GM21360 (cell line): ENCODE measurements around the gene GTF3C4.

Experiments
- ATAC-seq: cut with Tn5 transposase; IDR thresholded peaks from one replicate; pipeline ENCODE4 v1.9.1; 2021; ENCODE audit warnings: mild to moderate bottlenecking, moderate library complexity; ENCODE audit not compliant: unreplicated experiment

The GTF3C4 gene

DNA sequence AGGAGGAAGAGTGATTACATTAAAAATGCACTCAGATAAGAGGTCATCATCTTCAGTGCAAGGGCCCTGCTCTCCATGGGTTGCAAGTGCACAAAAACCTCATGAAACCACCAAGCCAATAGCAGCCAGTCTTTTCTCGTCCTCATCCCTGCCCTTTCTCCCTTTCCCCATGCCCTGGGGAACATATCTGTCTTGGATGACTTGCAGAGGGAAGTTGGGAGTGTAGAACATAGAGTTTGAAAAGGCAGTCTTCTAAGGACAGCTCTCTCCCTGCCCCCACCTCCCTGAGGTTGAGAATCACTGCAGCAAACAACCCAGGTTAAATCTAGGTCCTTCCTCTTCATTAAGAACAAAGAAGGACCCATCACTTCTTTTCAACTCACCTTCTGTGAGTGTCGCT, 22.5 kb upstream of the GTF3C4 start:
- ATAC-seq, result no peak

DNA sequence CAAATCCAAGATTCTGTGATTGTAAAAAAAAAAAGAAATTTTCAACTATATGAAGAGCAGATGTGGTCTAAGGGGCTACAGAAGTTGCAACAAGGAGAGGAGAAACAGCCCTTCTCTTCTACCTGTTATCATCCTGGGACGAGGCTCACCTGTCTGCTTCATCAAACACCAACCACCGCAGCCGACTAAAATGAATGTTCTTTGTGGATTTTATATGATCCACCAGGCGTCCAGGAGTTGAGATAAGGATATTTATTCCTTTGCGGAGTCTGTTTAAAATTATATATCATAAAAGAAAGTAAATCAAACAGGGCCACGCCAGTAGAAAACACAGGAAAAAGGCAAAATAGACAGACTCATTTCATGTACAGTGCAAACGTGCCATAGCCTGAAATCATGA, 22.0 kb upstream of the GTF3C4 start:
- no peak for ATAC-seq

DNA sequence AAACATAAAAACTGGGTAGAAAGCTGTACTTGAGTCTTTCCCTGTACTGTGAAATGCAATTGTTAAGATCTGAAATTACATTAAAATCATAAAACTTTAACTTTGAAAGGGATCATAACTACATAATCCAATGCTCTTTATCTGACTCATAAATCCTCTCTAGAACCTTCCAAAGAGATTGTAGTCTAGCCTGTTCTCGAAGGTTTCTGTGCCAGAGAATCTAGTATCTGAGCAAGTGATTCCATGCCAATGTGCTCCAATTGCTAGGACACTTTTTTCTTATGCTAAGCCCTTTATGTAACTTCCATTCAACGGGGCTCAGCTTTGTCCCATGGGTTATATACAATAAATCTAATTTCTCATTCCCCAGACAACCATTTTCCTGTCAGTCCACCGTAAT, 21.6 kb upstream of the GTF3C4 start:
- no peak for ATAC-seq

DNA sequence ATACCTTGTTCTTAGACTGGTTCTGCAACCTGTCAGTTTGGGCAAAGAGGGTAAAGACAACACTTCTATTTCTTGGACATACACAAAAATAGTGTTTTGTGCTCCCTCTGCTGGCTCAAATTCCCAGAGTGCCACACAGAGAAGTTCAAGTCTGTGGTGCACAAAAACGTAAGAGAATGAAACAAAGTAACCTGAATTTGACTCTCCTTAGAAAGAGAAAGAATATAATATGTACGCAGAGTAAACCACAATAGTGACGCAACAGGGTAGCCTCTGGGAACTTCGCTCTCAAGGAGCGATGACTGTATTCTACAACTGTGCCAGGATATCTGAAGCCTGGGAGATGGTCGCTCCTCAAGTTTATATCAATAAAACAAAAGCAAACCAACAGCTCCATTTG, 19.0 kb upstream of the GTF3C4 start:
- ATAC-seq, result no peak

DNA sequence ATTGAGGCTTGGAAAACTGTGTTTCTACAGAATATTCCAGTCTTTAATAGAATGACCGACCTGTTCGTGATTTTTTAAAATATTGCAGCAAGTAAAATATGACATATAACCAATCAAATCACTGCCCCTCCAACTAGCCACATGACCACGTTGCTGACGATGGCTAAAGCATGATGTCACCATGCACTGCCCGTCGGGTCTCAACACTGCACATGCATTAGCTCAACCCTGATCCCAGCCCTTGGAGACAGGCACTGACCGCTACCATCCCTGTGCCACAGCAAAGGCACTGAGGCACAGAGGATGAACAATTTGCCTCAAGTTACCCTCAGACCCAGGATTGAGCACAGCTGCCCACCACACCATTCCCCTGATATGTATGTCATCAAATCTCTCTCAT, 14.0 kb upstream of the GTF3C4 start:
- ATAC-seq, result no peak

DNA sequence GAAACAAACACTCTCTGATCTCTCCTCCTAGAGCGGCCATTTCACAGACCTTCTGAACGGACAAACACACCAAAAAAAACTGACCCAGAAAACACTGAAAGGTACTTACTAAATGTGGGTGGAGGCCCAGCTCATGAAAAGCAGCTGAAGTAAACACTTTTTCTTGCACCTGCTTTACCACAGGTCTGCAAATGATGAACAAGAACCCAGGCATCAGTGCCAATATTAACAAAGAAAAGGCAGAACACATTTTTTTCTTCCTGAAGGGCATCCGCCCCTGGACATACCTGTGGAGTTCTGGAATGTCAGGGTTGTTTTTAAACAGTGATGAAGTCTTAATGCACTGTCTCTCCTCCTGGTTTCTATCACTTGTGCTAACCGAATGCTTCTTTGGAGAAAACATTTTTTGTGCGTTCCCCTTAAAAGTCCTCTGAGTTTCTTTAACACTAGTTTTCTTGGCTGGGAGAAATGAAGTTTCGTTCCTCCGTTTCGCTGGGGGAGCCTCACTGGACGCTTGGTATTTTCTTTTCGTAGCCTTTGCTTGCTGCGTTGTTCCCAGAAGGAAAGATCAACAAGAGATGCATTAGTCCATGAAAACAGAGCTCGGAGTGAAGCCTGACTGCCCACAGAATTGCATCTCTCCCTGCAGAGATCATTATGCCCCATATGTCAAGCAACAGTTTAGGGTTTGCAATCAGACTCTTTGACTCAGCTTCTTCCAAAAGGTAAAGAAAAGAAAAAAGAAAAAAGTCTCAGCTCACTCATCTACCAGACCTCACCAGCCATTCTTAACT, 7.9 kb upstream of the GTF3C4 start:
- no peak for ATAC-seq

DNA sequence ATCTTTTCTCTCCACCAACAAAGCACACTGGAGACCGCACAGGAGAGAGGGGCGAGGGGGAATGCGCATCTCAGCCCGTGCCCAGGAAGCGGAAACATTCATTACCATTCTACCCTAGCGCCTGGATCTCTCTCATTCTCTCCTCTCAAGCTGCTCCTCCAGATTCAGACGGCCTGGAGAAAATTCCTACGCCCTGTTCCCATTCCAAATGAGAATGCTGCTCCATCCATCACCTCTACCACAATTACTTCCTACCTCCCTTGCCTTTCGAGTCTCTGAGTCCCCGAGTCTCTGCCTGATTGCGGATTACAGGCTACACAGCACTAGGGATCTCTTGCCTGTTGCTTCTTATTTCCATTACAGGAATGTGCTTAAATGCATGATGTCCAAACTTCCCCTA, 7.1 kb upstream of the GTF3C4 start:
- ATAC-seq, result no peak

DNA sequence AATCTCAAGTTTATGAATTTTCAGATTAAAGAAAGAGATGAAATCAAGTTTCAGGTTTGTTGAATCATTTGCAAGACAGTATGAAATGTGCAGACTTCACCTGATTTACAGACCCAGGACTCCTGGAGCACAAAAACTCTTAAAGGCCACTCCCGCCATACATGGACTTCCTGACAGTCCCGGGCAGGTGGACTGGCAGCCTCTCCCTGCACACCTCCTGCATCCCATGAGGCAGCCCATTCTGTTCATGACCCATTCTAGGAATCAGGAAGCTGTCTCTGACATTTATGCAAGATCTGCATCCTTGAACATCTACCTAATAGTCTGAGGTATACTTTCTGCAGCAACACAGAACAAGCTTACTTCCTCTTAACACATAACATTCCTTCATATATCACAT, 6.4 kb upstream of the GTF3C4 start:
- ATAC-seq, result no peak

DNA sequence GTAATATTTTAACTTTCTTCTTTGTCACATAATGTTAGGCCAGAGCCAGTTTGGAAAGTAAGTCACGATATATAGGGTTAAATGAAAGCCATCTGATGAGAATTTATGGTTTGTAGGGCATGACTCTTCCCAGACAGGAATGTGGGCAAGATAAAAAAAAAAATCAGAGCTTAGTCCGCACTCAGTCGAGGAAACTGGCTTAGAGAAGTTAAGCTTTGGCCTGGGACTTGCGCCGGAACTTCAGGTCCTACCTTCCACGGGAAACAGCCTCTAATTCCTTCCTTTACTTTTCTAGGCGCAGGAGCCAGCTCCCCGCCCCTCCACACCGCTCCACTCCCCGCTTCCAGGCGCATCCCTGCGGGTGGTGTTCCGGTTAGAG, 956 bp upstream of the GTF3C4 start:
- no peak for ATAC-seq

DNA sequence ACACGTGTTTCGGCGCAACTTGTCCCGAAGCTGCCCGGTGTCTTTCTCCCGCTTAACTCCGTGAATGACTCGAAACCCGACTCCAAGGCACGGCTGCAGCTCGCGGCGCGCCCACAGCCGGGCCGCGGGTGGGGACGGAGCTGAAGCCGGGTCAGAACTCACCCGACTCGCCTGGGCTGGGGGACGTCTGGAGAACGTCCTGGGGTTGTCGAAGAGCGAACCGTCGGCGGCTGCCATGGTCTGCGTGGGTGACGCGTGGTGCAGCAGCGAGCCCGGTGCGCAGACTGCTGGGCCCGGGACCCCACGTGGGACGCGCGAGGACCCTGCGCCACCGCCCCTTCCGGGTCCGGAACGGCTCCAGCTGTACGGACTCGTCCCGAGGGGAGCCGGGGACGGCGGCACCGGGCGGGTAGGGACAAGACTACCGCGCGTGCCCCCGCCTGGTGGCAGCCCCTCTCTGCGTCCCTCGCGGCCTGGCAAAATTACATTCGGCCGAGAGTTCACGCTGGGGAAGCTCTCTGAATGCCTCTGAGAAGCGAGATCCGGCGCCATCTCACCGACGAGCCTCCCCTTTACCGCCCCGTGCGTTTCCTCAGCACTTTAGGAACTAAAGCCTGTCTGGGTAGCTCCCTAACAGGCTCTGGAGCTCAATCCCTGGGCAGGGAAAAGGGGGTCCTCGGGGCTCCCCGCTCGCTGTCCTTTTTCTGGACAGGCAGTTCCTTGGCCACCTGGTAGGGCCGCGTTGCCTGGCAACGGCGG, 387 bp upstream of the GTF3C4 start, which contains the start of gene DDX31:
Gene DDX31 (minus strand): TSS at position 286 of the 759 bp plus-strand sequence. CDS start 49 bp downstream, at position 237.
- peak; percentile 70 for ATAC-seq

DNA sequence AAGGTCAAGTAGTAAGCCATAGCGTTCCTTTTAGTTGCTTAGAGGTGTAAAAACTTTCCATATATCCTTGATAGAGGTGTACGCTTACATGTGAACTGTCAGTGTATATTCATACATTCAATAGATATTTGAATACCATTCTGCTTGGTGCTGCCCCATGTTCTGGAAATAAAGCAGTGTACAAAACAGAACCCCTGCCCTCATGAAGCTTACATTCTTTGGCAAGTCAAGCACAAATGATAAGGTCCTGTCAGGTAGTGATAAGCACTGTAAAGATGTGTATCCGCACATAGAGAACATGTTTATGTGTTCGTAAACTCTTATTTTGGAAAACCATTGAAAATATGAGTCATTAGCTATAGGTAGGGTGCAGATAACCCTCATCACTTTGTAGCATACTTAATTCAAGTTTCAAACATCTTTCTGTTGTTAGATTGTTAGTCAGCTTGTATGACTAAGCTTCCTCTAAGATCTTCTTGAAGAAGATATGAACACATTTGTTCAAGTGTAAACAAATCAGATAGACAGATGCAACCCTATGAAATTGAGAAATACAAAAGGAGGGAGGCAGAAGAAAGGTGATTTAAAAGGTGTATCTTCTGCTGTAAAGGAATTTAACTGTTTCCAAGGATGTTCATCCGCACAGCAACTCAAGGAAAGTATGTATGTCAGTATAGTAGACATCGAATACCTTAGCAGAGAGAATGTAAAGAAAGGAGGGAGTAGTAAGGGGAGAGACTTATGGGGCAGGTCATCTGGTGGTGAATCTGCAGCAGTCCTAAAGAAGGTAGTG, 1.6 kb downstream of the GTF3C4 start:
- no peak for ATAC-seq

DNA sequence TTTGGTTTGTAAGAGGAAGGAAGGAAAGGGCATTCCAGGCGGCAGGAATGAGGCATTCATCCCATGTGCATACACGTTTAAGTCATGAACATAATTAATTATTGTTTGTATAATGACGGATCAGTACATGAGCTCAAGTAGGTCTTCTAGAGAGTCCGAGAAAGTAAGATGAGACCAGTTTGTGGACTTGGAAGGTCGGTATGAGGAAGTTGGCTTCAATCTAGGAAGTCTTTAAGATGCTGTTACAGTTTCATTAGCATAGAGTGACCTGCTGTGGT, 2.1 kb downstream of the GTF3C4 start:
- ATAC-seq, result no peak

DNA sequence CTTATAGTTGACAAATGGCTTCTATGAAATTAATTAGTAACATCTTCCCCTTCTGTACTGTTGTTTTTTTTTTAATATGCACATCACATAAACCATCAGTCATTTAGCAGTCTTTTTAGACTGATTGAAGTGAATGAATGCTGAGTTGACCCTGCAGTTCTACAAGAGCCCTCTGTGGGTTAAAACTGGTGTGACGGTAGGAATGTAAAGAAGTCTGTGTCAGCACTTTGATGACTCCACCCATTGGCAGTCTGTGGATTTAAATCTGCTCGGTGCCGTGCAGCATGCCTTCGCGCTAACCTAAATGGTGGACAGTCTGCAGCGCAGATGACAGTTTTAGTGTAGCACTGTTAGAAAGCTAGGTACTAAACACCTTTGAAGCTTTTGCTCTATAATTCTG, 3.1 kb downstream of the GTF3C4 start:
- no peak for ATAC-seq

DNA sequence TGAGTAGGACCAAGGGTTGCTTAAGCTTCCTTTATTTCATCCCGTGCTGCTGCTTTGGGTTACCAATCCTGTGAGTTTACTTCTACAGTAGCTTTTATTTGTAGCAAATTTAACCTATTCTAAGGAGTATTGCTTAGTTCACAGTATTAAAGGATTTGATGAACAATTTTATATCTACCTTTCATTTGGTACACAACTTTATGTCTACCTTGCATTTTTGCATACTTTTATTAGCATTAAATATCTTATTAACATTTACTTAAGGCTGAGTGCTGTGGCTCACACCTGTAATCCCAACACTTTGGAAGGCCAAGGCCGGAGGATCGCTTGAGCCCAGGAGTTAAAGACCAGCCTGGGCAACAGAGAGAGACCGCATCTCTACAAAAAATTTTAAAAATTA, 4.2 kb downstream of the GTF3C4 start:
- no peak for ATAC-seq

DNA sequence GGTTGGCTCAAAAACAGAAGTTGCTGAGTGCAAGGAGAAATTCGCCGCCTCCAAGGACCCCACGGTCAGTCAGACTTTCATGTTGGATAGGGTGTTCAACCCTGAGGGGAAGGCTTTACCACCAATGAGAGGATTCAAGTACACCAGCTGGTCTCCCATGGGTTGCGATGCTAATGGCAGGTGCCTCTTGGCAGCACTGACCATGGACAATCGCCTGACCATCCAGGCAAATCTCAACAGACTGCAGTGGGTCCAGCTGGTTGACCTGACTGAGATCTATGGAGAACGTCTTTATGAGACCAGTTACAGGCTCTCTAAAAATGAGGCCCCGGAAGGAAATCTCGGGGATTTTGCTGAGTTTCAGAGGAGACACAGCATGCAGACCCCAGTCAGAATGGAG, 7.7 kb downstream of the GTF3C4 start:
- ATAC-seq, result no peak

DNA sequence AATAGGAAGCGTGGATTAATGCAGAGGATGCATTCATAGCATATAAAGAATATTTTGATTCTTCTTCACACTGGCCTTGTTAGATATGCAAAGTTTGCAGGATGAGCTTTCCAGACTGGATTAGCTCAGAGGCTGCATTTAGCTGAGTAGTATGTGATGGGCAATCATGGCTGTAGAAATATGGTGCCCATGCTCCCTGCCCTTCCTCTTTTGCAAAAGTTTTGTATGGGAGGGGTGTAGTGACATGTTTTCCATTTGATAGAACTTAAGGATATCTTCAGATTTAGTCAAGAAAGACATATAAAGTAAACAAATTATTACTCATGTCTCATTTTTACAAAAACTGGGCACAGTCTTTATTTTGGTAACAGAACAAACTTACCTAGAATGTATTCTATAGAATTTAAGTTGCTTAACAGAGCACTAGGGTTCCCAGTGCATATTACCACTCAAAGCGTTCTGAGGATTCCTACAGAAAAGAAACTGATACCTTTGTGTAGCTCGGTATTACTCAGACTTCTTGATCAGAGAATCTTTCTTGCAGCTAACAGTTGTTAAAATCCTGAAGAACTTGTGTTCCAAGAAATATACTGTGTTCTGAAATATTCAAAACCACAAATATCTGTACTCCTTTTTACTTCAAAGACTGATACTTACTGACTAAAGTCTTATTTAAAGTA, 9.8 kb downstream of the GTF3C4 start:
- no peak for ATAC-seq

DNA sequence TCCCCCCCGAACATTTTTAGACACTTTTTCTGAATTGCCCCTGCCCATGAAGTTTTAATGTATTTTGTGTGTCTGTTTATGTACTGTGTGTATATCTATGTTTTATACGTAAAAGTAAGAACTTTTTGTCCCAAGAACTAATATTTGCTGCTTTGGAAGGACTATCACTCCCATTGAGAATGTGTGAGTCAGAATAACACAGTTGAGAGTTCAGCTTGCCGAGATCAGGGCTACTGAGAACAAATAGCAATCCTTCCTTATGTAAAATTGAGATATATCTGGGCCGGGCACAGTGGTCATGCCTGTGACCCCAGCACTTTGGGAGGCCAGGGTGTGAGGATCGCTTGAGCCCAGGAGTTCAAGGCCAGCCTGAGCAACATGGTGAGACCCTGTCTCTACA, 11.3 kb downstream of the GTF3C4 start:
- no peak for ATAC-seq

DNA sequence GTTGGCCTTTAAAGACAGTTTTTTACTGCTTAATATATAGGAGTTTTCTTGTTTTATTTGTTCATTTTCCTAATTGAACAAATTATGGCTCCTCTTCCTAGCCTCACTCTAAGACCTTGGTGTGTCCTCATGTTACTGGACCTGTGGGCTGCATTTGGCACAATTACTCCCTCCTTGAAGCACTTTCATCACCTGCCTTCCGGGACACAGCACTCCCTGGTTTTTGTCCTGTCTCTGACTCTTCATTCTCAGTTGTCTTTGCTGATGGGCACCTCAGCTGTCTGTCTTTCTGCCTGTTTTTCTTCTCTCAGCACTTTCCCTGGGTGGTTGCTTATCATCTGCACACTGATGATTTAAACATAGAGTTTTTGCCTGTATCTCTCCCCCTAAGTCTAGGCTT, 13.6 kb downstream of the GTF3C4 start:
- no peak for ATAC-seq

DNA sequence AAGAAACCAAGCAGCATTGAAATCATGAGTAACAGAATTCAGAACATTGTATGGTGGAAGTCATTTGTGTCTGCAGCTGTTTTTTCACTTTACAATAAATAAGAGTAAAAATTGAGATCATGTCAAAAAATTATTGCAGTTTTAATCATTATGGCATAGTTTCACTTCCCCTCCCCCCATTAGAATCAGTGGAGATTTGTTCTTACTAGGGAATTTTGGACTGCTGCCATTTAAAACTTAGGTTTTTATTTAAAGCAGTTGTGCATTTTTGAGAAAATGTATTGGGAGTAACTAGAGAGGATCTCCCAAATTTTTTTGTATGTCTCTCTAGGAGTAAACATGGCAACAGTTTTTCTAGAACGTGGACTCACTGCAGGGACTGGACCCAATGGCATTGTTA, 20.4 kb downstream of the GTF3C4 start:
- ATAC-seq, result no peak

DNA sequence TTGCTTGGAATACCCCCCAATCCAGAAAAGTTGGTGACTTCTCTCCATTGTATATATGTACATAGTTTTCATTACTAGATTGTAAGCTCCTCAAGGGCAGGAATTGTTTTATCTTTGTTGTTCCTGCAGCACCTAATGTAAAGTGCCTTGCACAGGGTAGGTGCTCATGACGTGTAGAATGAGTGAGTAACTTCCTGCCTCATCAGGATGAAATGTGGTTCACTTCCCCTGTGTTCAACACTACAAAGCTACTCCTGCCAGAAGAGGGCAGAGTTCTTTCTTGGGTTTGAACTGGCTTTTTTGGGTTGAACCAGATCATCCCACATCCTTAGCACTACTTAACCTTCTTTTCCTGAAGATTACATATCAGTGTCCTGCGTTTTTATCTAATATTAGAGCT, 23.9 kb downstream of the GTF3C4 start:
- ATAC-seq, result no peak

DNA sequence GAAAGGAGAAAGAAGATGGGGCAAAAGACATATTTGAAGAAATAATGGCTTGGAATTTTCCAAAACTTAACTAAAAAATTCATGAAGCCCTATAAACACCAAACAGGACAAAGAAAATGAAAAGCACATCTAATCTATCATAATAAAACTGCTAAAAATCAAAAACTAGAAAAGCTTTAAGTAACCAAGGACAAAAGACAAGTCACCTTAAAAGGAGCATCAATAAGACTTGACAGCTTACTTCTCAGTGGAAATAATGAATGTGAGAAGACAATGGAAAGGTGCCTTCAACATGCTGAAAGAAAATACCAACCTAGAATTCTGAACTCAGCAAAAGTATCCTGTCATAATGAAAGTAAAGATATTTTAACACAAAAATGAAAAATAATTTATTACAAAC, 27.0 kb downstream of the GTF3C4 start:
- no peak for ATAC-seq
